Lung (tissue), 12 donors: ENCODE data around the gene COL9A3. TPM values are rescaled to one million over a fixed set of nuclear protein-coding genes. Genes with fewer than 3 reads are reported as not detected.

ENCODE experiments used
- ATAC-seq: fragments of 200-7000 bp; cut with Tn5 transposase; one replicate; pipeline ENCODE4 v1.9.1; 2020; ENCODE audit warnings: moderate number of reproducible peaks; ENCODE audit not compliant: insufficient read depth, low FRiP score
- DNase-seq, 3 donors: peaks; one replicate each; pipeline ENCODE4 v3.0.0-alpha.2; 2013 to 2017
- H3K27ac ChIP-seq, 2 donors: one replicate each; pipeline ENCODE4 v1.5.1; 2013; ENCODE audit warnings: mild to moderate bottlenecking in 2 of 2, moderate library complexity in 2 of 2, control low read depth in 1 of 2, inconsistent platforms in 1 of 2, low read depth in 1 of 2, low read length in 1 of 2
- H3K27me3 ChIP-seq, 3 donors: one replicate each; pipeline ENCODE4 v1.5.1; 2013; ENCODE audit warnings: low read length in 2 of 3; ENCODE audit not compliant: control insufficient read depth in 3 of 3, insufficient read depth in 3 of 3
- H3K36me3 ChIP-seq, 4 donors: one replicate each; pipeline ENCODE4 v1.5.1; 2013; ENCODE audit warnings: low read length in 4 of 4, mild to moderate bottlenecking in 1 of 4, moderate library complexity in 1 of 4; ENCODE audit not compliant: control insufficient read depth in 4 of 4, insufficient read depth in 4 of 4
- H3K4me1 ChIP-seq, 5 donors: one replicate each; pipeline ENCODE4 v1.5.1; 2013; ENCODE audit warnings: low read length in 5 of 5, mild to moderate bottlenecking in 2 of 5, moderate library complexity in 1 of 5; ENCODE audit not compliant: control insufficient read depth in 5 of 5, insufficient read depth in 5 of 5
- H3K4me3 ChIP-seq: one replicate; pipeline ENCODE4 v1.5.1; 2013; ENCODE audit warnings: mild to moderate bottlenecking, control low read depth, moderate library complexity
- H3K9ac ChIP-seq, 2 donors: one replicate each; pipeline ENCODE4 v1.5.1; 2013; ENCODE audit warnings: low read length in 2 of 2, control low read depth in 1 of 2; ENCODE audit not compliant: insufficient read depth in 1 of 2
- H3K9me3 ChIP-seq, 4 donors: one replicate each; pipeline ENCODE4 v1.5.1; 2013; ENCODE audit warnings: low read length in 3 of 4, mild to moderate bottlenecking in 1 of 4, moderate library complexity in 1 of 4; ENCODE audit not compliant: control insufficient read depth in 4 of 4, insufficient read depth in 3 of 4
- CTCF ChIP-seq: IDR thresholded peaks from 2 replicates; pipeline ENCODE4 v1.5.1; 2012; ENCODE audit warnings: mild to moderate bottlenecking; ENCODE audit errors: control extremely low read depth, extremely low read depth
- WGBS, 2 donors: extraction: QIAGEN DNeasy Blood & Tissue Kit; methylation state at CpG; one replicate each; pipeline ENCODE4 v1.1.7; 2013; 5-methylcytosine and 5-hydroxymethylcytosine counted together
- polyA plus RNA-seq, 2 donors: library from polyadenylated mRNA; stranded (reverse); fragments of 200-250 nt; gene quantifications; one replicate each; pipeline ENCODE4 v1.2.1, GENCODE V29; 2013
- total RNA-seq, 2 donors: library from RNA; depleted of rRNA in 1 of 2; stranded (reverse); fragments of >200 nt in 1 of 2; gene quantifications; one replicate each; pipeline ENCODE4 v1.2.1, GENCODE V29; 2014 to 2021
- donor health status: control.
- donor health status: control.
- donor health status: Bipolar disorder and iron deficiency.
- donor health status: healthy.
- donor health status: DM: yes; HTN: yes; CAD: no.

COL9A3 gene
- total and polyA plus RNA-seq, 4 donors, result 0.55 to 26.1 (median 4.0) TPM

- WGBS, 2 donors, result 53 to 66% methylated on average over 7 of the region's 7 CpGs
- no peak for ATAC-seq
Observed at GRCh38 chr20:62787321-62787720, 29.5 kb upstream of the COL9A3 start.

GRCh38 chr20:62787866-62788265 is 29.0 kb upstream of the COL9A3 start:
- TF ChIP-seq CTCF, result no peak
- no peak for ATAC-seq
- WGBS, 2 donors, result 56 to 57% methylated on average over 5 of the region's 5 CpGs

More at GRCh38 chr20:62787321-62787720, 29.5 kb upstream of the COL9A3 start:
- H3K4me1 ChIP-seq, result peaks cover 0 to 21% (median 2%) of the 10 kb centered on the region in 5 donors
- no peaks in the 10 kb centered on the region for H3K27me3 ChIP-seq
- H3K36me3 ChIP-seq, result no peaks in the 10 kb centered on the region
- H3K4me3 ChIP-seq, result no peak overlapping the region
- no peak overlapping the region for H3K9ac ChIP-seq
- no peak for TF ChIP-seq CTCF
- no peaks in the 10 kb centered on the region for H3K9me3 ChIP-seq
- no peak overlapping the region for H3K27ac ChIP-seq
- no peak for DNase-seq

GRCh38 chr20:62788607-62789006 is 28.2 kb upstream of the COL9A3 start:
- no peak overlapping the region for H3K4me3 ChIP-seq
- no peak for ATAC-seq
- no peaks in the 10 kb centered on the region for H3K27me3 ChIP-seq
- H3K27ac ChIP-seq, result no peak overlapping the region
- peaks cover 0 to 17% (median 4%) of the 10 kb centered on the region in 5 donors for H3K4me1 ChIP-seq
- H3K36me3 ChIP-seq, result no peaks in the 10 kb centered on the region
- 82 to 89% methylated on average over 15 of the region's 15 CpGs for WGBS, 2 donors
- TF ChIP-seq CTCF, result no peak
- no peaks in the 10 kb centered on the region for H3K9me3 ChIP-seq
- peak in 1 of 3 donors; percentile 12 for DNase-seq
- no peak overlapping the region for H3K9ac ChIP-seq

More at GRCh38 chr20:62787866-62788265, 29.0 kb upstream of the COL9A3 start:
- H3K27ac ChIP-seq, result no peak overlapping the region
- no peak overlapping the region for H3K9ac ChIP-seq
- no peaks in the 10 kb centered on the region for H3K9me3 ChIP-seq
- DNase-seq, result peak; percentile 20 to 65 (median 41)
- H3K4me1 ChIP-seq, result peaks cover 0 to 18% (median 2%) of the 10 kb centered on the region in 5 donors
- no peaks in the 10 kb centered on the region for H3K36me3 ChIP-seq
- H3K4me3 ChIP-seq, result no peak overlapping the region
- H3K27me3 ChIP-seq, result no peaks in the 10 kb centered on the region

- Histone ChIP-seq H3K4me3 (no peak overlapping the region), H3K36me3 (no peaks in the 10 kb centered on the region), H3K9ac (no peak overlapping the region), H3K4me1 (peaks cover 0 to 28% (median 6%) of the 10 kb centered on the region in 5 donors), H3K27me3 (no peaks in the 10 kb centered on the region), H3K9me3 (no peaks in the 10 kb centered on the region), H3K27ac (no peak overlapping the region)
- 86 to 95% methylated on average over 12 of the region's 12 CpGs for WGBS, 2 donors
- DNase-seq, result no peak
- ATAC-seq, result no peak
- TF ChIP-seq CTCF, result no peak
Observed at GRCh38 chr20:62790075-62790474, 26.8 kb upstream of the COL9A3 start.
